Hair follicular keratinocyte (primary cell): Measurements from ENCODE around the gene ZDHHC7. TPM values are rescaled to one million over a fixed set of nuclear protein-coding genes. Genes with fewer than 3 reads are reported as not detected.

ENCODE experiments used
- total RNA-seq: library from RNA; depleted of rRNA; stranded (reverse); fragments of >200 nt; gene quantifications from 2 replicates; pipeline ENCODE4 v1.2.3, GENCODE V29; 2015

Gene ZDHHC7, protein sequence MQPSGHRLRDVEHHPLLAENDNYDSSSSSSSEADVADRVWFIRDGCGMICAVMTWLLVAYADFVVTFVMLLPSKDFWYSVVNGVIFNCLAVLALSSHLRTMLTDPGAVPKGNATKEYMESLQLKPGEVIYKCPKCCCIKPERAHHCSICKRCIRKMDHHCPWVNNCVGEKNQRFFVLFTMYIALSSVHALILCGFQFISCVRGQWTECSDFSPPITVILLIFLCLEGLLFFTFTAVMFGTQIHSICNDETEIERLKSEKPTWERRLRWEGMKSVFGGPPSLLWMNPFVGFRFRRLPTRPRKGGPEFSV
- total RNA-seq = 43.5 and 47.8 TPM in 2 replicates

DNA sequence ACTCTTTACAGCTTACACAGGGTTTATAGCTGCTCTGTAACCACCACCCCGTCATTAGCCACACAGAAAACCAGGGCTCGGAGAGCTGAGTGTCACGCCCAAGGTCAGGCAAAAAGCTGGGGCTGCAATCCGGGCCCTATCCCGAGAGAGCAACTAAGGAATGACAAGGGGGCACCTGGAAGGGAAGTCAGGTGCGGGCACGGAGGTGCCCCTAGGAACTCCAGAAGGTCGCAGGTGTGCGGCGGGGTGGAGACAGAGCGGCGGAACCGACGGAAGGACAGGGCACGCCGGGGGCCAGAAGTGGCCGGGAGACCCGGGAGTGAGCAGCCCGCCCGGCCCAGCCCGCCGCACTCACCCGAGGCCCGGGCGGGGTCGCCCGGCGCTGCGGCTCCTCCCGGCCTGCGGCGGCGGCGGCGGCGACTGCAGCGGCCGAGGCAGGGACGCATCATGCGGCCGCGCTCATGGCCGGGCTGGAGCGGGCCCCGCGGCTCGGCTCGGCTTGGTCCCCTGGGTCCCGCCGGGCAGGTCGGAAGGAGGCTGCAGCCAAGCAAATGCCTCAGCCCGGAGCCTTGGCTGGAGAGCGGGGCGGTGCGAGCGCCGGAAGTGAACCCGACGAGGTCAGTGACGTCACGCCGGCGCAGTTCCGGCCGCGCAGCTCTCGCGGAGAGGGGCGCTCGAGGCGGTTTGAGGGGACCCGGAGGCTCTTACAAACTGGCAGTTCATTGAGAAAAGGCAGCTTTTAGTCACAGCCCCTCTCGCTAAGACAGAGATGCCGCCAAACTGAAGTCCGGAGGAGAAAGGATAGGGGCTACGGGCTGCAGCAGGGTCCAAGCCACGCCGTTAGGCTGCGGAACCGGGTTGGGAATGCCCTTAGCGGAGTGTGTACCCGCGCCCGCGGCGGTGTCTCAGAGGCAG is at the start of gene ZDHHC7:
Gene ZDHHC7 (minus strand): TSS at position 605 of the 915 bp plus-strand sequence. CDS start 20,917 bp downstream, outside the sequence.

DNA sequence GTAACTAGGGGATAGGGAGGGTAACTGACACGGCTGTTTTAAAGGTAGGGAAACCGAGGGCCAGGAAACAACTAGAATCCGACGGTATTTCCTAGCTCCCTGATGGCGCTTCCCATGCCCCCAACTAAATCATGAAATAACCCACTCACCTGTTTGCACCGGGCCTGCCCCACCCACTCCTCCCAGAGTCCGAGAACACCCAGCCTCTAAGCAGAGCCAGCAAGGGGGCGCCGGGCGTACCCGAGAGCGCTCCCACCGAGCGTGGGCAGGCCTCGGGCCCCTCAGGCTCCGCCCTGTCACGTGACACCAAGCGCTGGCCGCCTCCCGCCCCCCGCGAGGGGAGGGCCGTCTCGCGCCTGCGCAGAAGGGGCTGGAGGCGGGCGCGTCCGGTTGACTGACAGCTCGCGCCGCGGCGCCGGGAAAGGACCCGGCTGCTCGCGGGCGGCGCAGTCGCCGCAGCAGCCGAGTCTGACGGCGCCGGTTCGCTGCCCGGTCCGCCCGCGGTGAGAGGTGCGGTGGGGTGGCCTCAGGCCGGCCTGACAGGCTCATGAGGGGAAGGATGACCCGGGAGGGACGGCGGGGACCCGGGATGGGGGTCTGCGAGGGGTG is 16.1 kb upstream of the ZDHHC7 start, which contains the start of gene KIAA0513:
Gene KIAA0513 (plus strand): TSS at position 447 of the 609 bp plus-strand sequence. CDS start 39,277 bp downstream, outside the sequence.

Other genes starting within 250 kb of the ZDHHC7 start
- 0.70 and 1.1 TPM in 2 replicates for gene CRISPLD2, start 191.6 kb downstream of the ZDHHC7 start, total RNA-seq
- 3.2 and 4.4 TPM in 2 replicates for gene KIAA0513, start 16.3 kb upstream of the ZDHHC7 start, total RNA-seq
- gene CIBAR2, start 100.9 kb upstream of the ZDHHC7 start, total RNA-seq = not detected in 2 replicates